NCI-H2107 treated with DMSO at 0.1 percent for 48 hours (cell line): ENCODE data around the gene SYTL1.
"Not testable (repeated sequence)": the region's sequence is repeated elsewhere in the genome, so short reads cannot be mapped to it uniquely, and the experiment has no call there.

Experiments
- DNase-seq: peaks from one replicate; lab custom pipeline; 2025; ENCODE audit not compliant: unreplicated experiment; lab: John Stamatoyannopoulos, UW

Gene SYTL1

DNA sequence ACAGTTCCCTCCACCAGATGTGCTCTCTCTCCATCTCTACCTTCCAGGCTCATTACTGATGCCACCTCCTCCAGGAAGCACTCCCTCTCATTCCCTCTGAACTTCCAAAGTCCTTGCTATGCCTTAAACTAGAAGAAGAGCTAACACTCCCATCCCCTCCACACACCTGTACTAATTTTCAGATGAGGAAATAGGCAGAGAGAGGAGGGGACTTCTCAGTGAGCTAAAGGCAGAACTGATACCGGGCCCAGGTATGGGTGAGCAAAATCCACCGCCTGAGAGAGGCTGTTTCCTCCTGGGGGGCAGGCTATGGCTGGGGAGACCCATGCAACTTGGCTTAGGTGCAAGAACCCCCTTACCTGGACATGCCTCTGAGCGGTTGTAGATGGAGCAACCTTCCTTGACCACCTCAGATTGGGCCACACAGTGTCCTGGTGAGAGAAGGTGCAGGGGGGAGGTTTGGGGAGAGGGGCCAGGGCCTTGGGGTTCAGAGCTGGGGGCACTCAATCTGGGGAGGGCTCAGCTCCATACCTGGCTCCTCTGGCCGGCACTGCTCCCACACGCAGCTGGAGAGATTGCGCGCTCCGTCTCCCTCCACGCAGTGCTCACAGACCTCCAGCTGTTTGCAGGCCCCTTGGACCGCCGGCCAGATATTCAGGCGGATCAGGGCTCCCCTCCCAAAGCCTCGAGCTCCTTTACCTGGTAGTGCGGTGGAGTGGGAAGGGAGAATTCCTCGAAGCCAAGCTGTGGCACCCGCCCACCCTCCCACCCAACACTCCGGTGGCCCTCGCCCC lies 40.3 kb downstream of the SYTL1 start:
- DNase-seq: no peak

DNA sequence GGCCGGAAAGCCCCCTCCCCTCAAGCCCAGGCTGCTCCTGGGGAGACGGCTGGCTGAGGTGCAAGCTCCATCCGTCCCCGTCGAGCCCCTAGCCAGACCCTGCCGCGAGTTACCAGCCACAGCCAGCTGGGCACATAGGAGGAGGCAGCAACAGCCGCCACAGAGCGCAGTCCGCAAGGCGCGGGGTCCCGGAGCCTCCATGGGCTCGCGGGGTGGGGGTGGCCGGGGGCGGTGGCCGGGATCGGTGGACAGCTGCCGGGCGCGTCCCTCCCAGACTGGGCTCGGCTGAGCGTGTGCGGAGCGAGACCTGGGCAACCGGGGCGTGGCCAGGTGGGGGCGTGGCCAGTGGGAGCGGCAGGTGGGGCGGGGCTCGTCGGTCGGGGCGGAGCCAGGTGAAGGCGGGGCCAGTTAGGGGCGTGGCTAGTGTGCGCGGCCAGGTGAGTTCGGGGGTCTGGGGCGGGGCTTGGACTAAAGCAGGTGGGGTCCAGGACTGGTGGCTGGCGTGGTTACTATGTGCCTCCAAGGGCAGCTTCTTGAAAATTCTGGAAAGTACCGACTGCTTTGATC lies 41.3 kb downstream of the SYTL1 start, which contains the start of gene CD164L2:
TSS of gene CD164L2 (minus strand) at position 295 of the 567 bp plus-strand sequence. CDS start at position 201, 94 bp downstream.
- no peak for DNase-seq

- DNase-seq: no peak
Observed at GRCh38 chr1:27383661-27384060, 41.8 kb downstream of the SYTL1 start.

- DNase-seq: not testable (repeated sequence)
Observed at GRCh38 chr1:27384797-27385196, 43.0 kb downstream of the SYTL1 start.

DNA sequence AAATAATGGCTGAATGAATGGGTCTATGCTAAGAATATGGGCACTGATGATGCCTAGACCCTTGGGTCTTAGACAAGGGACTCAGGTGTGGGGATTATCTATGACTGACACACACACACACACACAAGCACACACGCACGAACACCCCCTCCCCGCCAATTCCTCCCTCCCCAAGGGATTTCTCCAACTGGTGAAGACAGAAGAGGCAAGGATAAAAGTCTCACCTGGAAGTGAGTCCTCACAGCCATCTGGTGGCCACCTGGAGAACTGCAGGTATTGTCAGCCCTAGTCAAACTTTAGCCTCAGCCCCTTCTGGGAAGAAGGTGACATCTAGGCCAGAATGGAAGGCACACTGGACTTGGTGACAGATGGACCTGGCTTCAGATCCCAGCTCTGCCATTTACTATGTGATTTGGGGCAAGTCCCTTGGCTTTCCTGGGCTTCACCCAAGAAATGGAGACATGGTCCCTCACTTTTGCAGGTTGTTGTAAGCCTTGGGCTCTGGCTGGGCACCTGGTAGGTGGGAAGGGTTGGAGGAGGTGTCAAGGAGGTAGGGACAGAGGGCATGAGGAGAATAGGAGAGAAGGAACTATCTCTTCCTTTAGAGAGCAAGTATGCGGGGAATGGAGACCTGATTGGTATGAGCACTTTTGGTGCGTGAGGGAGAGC lies 46.6 kb downstream of the SYTL1 start:
- DNase-seq: peak; percentile 64

GRCh38 chr1:27391511-27392095 lies 49.8 kb downstream of the SYTL1 start:
- peak; percentile 25 for DNase-seq

DNA sequence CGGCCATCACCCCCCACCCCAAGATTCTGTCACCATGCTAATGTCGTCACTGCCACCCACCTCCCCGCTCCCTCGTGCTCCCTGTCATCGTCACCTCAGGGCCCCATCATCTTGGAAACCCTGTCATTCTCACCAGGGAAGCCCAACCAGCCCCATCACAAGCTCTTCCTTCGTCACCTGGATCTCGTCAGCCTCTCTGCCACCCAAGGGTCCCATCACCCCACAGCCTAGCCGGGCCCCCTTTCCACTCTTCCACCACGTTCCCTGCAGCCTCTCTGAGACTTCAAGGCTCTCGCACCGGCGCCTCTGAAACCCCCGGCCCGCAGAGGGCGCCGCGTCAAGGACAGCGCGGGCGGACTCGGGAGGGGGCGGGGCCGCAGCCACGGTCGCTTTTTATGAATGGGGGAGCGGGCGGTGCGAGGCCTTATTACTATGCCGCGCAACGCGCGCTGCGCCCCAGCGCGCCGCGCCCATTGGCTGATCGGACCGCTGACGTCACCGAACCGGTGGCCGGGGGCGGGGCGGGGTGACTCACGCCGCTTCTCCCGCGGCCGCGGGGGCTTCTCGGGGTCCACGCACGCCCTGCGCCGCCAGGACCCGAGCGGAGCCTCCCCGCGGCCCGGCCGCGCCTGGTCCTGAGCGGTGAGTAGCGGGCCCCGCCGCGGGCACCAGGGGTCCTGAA lies 50.4 kb downstream of the SYTL1 start, which contains the start of gene GPR3:
TSS of gene GPR3 (plus strand) at position 527 of the 682 bp plus-strand sequence. CDS start 1,177 bp downstream, outside the sequence.
- DNase-seq: peak; percentile 66

GRCh38 chr1:27392778-27393635 lies 51.2 kb downstream of the SYTL1 start:
- DNase-seq: no peak

DNA sequence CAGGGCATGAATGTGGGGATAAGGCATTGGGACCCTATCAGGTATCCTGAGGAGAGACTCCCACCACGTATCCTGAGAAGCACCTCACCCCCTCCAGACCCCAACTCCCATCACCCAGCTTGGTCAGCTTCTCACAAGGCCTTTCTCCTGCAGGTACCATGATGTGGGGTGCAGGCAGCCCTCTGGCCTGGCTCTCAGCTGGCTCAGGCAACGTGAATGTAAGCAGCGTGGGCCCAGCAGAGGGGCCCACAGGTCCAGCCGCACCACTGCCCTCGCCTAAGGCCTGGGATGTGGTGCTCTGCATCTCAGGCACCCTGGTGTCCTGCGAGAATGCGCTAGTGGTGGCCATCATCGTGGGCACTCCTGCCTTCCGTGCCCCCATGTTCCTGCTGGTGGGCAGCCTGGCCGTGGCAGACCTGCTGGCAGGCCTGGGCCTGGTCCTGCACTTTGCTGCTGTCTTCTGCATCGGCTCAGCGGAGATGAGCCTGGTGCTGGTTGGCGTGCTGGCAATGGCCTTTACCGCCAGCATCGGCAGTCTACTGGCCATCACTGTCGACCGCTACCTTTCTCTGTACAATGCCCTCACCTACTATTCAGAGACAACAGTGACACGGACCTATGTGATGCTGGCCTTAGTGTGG lies 51.9 kb downstream of the SYTL1 start:
- DNase-seq: no peak

- DNase-seq: no peak
Observed at GRCh38 chr1:27394282-27394658, 52.4 kb downstream of the SYTL1 start.

DNA sequence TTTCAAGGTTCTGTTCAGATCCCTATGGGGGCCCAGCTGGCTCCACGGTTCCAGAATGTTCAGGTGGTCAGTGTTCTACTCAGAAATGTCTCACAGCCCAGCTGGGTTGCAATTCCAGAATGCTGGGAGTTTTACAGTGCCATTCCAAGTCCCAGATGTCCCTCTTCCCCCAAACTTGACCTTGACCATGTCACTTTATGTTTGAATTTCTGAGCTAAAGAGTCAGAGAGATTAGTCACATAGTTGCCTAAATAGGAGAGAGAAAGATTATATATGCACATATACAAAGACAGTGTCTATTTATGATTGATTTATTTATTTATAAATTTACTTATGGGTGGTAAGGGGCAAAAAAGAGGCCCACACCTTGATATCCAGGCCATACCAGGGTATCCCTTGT lies 53.1 kb downstream of the SYTL1 start:
- no peak for DNase-seq

DNA sequence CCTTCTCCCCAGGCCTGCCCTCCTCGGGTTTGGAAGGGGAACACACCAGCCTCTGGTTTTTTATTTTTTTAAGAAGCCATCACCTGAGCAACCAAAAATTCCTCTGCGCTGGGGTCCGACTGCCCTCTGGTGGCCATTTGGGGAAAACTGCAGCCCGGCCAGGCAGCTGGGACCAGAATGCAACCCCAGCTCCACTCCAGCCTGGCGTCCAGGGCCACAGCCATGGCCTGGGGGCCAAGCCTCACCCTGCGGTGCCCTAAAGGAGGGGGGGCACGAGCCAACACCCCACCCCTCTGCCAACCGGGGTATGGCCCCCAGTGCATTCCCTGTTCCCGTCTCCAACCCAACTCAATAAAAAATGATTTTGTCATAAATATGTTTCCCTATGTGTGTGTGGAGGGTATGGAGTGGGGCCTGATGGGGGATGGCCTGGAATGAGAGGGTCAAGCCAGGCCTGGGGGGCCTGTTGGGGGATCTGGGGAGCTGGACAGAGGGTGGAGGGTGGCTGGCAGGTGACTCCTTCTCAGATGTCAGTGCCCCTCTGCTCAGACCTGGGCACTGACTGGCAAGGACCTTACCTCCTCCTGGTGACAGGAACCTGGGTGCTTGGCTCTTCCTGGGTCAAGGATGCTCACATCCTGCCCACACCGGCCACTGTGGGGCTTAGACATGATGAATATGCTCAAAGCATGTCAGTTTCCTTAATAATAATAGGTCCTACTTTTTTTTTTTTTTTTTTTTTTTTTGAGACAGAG lies 53.8 kb downstream of the SYTL1 start:
- DNase-seq: peak; percentile 82

GRCh38 chr1:27397110-27397509 lies 55.3 kb downstream of the SYTL1 start:
- DNase-seq: no peak

GRCh38 chr1:27397749-27398148 lies 55.9 kb downstream of the SYTL1 start:
- no peak for DNase-seq

DNA sequence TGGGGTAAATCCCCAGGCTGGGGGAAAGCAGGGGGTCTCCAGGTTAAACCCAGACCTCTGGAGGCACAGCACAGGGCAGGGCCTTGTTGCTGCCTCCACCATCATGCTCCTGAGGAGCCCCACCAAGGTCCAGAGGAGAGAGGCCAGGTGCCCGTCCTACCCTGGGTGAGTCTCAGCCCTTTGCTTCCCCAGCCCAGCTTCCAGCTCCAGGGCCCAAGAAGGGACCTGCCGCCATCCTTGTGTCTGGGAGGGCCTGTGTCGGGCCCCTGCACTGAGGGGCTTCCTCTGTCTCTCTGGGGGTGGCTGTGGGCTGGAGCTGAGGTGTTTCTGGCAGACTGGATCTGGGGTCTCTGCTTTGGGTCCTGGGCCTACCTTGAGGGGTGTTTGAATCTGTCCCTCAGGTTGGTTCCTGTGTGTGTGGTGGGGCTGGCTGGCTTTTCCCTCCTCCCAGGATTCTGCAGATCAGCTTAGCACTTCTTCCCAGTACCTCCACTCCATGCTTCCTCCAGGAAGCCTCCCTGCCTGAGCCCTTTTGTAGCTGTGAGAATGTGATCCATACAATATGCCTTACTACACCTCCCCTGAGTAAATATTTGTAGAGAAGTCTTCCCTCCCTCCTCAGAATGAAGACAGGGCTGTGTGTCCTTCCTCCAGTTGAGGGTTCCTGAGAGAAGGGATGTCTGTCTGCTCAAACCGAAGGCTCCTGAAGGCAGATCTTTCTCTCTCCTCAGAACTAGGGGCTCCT lies 56.8 kb downstream of the SYTL1 start:
- DNase-seq: no peak

DNA sequence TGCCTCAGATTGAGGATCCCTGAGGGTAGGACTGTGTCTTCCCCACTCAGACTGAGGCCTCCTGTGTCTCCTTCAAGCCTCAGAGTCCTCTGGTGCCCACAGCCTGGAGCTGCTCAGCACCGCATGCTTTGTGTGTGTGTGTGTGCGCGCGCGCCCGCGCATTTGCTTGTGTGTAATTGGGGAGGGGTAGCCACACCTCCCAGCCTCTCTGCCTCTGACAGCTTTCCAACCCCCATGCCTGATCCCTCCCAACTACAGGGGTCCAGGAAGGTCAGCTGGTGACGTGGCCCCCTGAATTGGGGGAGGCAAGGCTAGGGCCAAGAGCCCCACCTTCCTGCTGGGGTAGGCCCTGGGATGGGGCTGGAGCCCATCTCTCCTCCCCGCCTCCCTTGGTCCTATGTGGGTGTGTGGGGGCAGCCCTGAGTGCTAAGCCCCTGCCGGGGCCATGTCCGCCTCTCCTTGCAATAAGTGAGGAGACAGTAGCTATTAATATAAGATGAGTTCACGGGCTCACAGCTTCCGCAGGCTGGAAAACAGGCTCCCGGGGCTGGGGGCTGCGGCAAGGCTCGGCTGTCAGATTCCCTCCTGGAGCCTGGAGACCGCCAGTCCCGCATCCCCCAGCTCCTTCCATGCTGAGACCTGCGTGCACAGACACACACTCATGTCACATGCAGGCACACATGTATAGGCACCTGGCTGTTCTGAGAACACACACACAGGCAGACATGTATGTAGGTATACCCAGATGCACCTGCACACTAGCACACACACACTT lies 57.6 kb downstream of the SYTL1 start:
- DNase-seq: no peak
